Measurements from ENCODE around the gene OPTC. TPM values are rescaled to one million over a fixed set of nuclear protein-coding genes. Genes with fewer than 3 reads are reported as not detected.

Gene OPTC
- total and polyA plus RNA-seq, 9 of the 15 experiments (the other 6 are each of a cell fraction or from before 2014, with no cell fraction given), result not detected

DNA sequence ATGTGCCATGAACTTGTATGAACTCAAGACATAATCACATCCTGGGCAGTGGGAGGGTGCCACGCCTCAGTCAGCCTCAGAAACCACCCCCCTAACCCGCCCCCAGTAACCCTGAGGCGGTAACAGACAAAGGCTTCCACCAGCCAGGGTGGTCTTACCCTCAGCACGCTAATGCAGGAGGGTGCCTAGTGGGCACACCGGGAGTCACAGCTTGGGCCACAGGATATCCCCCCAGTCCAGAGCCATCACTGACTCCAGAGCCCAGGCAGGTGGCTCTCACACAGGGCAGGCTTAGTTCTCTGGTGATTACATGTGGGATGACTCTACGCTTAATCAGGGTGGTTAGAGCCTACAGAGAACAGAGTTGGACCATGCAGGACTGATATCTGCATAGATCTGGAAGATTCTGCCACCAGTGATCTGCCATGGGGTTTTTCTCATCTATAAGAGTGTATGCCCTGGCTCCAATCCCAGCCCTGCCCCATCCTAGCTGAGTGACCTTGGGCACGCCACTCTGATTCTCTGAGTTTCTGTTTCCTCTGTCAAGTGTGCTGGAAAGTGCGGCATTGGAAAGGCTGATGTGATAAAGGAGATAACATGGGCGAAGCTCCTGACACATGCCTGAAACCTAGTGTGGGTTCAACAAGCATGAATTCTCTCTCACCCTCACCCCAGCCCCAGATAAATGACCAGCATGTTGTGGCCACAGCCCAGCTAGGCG lies 27.3 kb downstream of the OPTC start:
- in situ Hi-C loops (cut with MboI), result no loop called here
- BruUV-seq (replicated peaks), result no TSS peak
- Histone ChIP-seq H3K79me2 (ENCODE audit: control insufficient read depth, insufficient read depth, low read length) (no peaks in the 10 kb centered on the region), H3K9me3 (replicated peaks; ENCODE audit: control insufficient read depth, insufficient read depth, low read depth, low read length) (no peaks in the 10 kb centered on the region), H3K4me3 (no peak overlapping the region), H4K20me1 (replicated peaks; ENCODE audit: control insufficient read depth, insufficient read depth, low read length) (peaks cover 17% of the 10 kb centered on the region), H2AFZ (ENCODE audit: low read depth, low read length) (no peak overlapping the region), H3K9ac (ENCODE audit: insufficient read depth in 1 of 2, low read depth in 2 of 2, low read length in 2 of 2) (no peak overlapping the region), H3K27ac (ENCODE audit: extremely low read depth, low read depth, low read length) (no peak overlapping the region), H3K4me2 (ENCODE audit: insufficient read depth, low read length) (no peak overlapping the region), H3K4me1 (replicated peaks in 1 of 2; ENCODE audit: control insufficient read depth in 2 of 2, insufficient read depth in 2 of 2, low read length in 2 of 2) (no peaks in the 10 kb centered on the region; a peak in 1 of 5 replicates), H3K36me3 (ENCODE audit: control insufficient read depth, insufficient read depth, low read length) (no peaks in the 10 kb centered on the region), H3K9me1 (ENCODE audit: control insufficient read depth, insufficient read depth, low read length) (no peaks in the 10 kb centered on the region), H3K27me3 (ENCODE audit: control insufficient read depth in 2 of 2, insufficient read depth in 2 of 2, low read length in 2 of 2) (peaks cover 54 to 90% of the 10 kb centered on the region in 2 experiments)
- DNase-seq (ENCODE audit: extremely low read depth in 1 of 4, low spot score in 3 of 4) (no peak), ATAC-seq (no peak), FAIRE-seq (no peak)
- 1% methylated on average over 10 of the region's 10 CpGs for WGBS (ENCODE audit: insufficient coverage, low coverage, missing lambda C conversion rate)
- POLR2A ChIA-PET, result no interaction called here
- CTCF ChIA-PET (ENCODE audit: low intra/inter-chr PET ratio), result no interaction called here
- intact Hi-C loops (cut with micrococcal nuclease), result no loop called here
- TF ChIP-seq, protein P1, sequence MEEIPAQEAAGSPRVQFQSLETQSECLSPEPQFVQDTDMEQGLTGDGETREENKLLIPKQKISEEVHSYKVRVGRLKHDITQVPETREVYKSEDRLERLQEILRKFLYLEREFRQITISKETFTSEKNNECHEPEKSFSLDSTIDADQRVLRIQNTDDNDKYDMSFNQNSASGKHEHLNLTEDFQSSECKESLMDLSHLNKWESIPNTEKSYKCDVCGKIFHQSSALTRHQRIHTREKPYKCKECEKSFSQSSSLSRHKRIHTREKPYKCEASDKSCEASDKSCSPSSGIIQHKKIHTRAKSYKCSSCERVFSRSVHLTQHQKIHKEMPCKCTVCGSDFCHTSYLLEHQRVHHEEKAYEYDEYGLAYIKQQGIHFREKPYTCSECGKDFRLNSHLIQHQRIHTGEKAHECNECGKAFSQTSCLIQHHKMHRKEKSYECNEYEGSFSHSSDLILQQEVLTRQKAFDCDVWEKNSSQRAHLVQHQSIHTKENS (CRISPR knock-in tag; IDR thresholded peaks at IDR 0.05), result no peak
- TF ChIP-seq E2F3 (CRISPR knock-in tag; IDR thresholded peaks at IDR 0.05) (no peak), DACH1 (IDR thresholded peaks at IDR 0.05; ENCODE audit: partially characterized antibody) (no peak), NFYB (IDR thresholded peaks at IDR 0.05; ENCODE audit: extremely low read depth, insufficient read length) (no peak), ZNF79 (CRISPR knock-in tag; IDR thresholded peaks at IDR 0.05; ENCODE audit: low read depth) (no peak), EHMT2 (IDR thresholded peaks at IDR 0.05) (no peak)
- TF ChIP-seq, protein P2, sequence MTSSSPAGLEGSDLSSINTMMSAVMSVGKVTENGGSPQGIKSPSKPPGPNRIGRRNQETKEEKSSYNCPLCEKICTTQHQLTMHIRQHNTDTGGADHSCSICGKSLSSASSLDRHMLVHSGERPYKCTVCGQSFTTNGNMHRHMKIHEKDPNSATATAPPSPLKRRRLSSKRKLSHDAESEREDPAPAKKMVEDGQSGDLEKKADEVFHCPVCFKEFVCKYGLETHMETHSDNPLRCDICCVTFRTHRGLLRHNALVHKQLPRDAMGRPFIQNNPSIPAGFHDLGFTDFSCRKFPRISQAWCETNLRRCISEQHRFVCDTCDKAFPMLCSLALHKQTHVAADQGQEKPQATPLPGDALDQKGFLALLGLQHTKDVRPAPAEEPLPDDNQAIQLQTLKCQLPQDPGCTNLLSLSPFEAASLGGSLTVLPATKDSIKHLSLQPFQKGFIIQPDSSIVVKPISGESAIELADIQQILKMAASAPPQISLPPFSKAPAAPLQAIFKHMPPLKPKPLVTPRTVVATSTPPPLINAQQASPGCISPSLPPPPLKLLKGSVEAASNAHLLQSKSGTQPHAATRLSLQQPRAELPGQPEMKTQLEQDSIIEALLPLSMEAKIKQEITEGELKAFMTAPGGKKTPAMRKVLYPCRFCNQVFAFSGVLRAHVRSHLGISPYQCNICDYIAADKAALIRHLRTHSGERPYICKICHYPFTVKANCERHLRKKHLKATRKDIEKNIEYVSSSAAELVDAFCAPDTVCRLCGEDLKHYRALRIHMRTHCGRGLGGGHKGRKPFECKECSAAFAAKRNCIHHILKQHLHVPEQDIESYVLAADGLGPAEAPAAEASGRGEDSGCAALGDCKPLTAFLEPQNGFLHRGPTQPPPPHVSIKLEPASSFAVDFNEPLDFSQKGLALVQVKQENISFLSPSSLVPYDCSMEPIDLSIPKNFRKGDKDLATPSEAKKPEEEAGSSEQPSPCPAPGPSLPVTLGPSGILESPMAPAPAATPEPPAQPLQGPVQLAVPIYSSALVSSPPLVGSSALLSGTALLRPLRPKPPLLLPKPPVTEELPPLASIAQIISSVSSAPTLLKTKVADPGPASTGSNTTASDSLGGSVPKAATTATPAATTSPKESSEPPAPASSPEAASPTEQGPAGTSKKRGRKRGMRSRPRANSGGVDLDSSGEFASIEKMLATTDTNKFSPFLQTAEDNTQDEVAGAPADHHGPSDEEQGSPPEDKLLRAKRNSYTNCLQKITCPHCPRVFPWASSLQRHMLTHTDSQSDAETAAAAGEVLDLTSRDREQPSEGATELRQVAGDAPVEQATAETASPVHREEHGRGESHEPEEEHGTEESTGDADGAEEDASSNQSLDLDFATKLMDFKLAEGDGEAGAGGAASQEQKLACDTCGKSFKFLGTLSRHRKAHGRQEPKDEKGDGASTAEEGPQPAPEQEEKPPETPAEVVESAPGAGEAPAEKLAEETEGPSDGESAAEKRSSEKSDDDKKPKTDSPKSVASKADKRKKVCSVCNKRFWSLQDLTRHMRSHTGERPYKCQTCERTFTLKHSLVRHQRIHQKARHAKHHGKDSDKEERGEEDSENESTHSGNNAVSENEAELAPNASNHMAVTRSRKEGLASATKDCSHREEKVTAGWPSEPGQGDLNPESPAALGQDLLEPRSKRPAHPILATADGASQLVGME (CRISPR knock-in tag; IDR thresholded peaks at IDR 0.05), result no peak
- TF ChIP-seq, protein P3, sequence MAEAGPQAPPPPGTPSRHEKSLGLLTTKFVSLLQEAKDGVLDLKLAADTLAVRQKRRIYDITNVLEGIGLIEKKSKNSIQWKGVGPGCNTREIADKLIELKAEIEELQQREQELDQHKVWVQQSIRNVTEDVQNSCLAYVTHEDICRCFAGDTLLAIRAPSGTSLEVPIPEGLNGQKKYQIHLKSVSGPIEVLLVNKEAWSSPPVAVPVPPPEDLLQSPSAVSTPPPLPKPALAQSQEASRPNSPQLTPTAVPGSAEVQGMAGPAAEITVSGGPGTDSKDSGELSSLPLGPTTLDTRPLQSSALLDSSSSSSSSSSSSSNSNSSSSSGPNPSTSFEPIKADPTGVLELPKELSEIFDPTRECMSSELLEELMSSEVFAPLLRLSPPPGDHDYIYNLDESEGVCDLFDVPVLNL (CRISPR knock-in tag; IDR thresholded peaks at IDR 0.05; ENCODE audit: low read depth), result no peak
- TF ChIP-seq, protein P4, sequence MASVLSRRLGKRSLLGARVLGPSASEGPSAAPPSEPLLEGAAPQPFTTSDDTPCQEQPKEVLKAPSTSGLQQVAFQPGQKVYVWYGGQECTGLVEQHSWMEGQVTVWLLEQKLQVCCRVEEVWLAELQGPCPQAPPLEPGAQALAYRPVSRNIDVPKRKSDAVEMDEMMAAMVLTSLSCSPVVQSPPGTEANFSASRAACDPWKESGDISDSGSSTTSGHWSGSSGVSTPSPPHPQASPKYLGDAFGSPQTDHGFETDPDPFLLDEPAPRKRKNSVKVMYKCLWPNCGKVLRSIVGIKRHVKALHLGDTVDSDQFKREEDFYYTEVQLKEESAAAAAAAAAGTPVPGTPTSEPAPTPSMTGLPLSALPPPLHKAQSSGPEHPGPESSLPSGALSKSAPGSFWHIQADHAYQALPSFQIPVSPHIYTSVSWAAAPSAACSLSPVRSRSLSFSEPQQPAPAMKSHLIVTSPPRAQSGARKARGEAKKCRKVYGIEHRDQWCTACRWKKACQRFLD (CRISPR knock-in tag; IDR thresholded peaks at IDR 0.05), result no peak

Measured in K562 (cell line).